ENCODE results near the gene GMEB1.
"Not testable (repeated sequence)": the region's sequence is repeated elsewhere in the genome, so short reads cannot be mapped to it uniquely, and the experiment has no call there.

DNA sequence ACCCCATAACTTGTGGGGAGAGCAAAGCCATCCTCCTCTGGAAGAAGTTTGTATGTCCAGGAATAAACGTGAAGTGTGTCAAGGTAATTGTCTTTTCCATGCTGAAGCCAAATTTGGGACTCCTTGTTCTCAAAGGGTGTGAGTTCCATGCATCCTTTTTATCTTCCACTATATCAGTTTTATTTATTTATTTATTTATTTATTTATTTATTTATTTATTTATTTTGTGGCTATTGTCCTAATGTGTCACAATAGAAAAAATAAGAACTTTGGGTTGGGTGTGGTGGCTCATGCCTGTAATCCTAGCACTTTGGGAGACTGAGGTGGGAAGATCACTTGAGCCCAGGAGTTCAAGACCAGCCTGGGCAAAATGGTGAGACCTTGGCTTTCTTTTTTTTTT lies 23.0 kb downstream of the GMEB1 start:
- TF ChIP-seq, protein P1, sequence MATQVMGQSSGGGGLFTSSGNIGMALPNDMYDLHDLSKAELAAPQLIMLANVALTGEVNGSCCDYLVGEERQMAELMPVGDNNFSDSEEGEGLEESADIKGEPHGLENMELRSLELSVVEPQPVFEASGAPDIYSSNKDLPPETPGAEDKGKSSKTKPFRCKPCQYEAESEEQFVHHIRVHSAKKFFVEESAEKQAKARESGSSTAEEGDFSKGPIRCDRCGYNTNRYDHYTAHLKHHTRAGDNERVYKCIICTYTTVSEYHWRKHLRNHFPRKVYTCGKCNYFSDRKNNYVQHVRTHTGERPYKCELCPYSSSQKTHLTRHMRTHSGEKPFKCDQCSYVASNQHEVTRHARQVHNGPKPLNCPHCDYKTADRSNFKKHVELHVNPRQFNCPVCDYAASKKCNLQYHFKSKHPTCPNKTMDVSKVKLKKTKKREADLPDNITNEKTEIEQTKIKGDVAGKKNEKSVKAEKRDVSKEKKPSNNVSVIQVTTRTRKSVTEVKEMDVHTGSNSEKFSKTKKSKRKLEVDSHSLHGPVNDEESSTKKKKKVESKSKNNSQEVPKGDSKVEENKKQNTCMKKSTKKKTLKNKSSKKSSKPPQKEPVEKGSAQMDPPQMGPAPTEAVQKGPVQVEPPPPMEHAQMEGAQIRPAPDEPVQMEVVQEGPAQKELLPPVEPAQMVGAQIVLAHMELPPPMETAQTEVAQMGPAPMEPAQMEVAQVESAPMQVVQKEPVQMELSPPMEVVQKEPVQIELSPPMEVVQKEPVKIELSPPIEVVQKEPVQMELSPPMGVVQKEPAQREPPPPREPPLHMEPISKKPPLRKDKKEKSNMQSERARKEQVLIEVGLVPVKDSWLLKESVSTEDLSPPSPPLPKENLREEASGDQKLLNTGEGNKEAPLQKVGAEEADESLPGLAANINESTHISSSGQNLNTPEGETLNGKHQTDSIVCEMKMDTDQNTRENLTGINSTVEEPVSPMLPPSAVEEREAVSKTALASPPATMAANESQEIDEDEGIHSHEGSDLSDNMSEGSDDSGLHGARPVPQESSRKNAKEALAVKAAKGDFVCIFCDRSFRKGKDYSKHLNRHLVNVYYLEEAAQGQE (IDR thresholded peaks at IDR 0.05; ENCODE audit: low read depth, low read length): not testable (repeated sequence)
- TF ChIP-seq, protein P2, sequence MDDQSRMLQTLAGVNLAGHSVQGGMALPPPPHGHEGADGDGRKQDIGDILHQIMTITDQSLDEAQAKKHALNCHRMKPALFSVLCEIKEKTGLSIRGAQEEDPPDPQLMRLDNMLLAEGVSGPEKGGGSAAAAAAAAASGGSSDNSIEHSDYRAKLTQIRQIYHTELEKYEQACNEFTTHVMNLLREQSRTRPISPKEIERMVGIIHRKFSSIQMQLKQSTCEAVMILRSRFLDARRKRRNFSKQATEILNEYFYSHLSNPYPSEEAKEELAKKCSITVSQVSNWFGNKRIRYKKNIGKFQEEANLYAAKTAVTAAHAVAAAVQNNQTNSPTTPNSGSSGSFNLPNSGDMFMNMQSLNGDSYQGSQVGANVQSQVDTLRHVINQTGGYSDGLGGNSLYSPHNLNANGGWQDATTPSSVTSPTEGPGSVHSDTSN (IDR thresholded peaks at IDR 0.05; ENCODE audit: insufficient replicate concordance, low read depth, low read length): not testable (repeated sequence)
- TF ChIP-seq, protein P3, sequence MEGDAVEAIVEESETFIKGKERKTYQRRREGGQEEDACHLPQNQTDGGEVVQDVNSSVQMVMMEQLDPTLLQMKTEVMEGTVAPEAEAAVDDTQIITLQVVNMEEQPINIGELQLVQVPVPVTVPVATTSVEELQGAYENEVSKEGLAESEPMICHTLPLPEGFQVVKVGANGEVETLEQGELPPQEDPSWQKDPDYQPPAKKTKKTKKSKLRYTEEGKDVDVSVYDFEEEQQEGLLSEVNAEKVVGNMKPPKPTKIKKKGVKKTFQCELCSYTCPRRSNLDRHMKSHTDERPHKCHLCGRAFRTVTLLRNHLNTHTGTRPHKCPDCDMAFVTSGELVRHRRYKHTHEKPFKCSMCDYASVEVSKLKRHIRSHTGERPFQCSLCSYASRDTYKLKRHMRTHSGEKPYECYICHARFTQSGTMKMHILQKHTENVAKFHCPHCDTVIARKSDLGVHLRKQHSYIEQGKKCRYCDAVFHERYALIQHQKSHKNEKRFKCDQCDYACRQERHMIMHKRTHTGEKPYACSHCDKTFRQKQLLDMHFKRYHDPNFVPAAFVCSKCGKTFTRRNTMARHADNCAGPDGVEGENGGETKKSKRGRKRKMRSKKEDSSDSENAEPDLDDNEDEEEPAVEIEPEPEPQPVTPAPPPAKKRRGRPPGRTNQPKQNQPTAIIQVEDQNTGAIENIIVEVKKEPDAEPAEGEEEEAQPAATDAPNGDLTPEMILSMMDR (IDR thresholded peaks at IDR 0.05 in 2 of 3, conservative IDR thresholded peaks at IDR 0.05 in 1 of 3; ENCODE audit: control insufficient read depth in 2 of 3, extremely low read depth in 1 of 3, insufficient read depth in 1 of 3, low read depth in 3 of 3, low read length in 3 of 3): not testable (repeated sequence)
- not testable (repeated sequence) for TF ChIP-seq POLR2A (IDR thresholded peaks at IDR 0.05; ENCODE audit: low read depth, low read length); SUPT20H (IDR thresholded peaks at IDR 0.05; ENCODE audit: borderline replicate concordance, control insufficient read depth, low read depth, low read length); NBN (IDR thresholded peaks at IDR 0.05); POLR2AphosphoS5 (IDR thresholded peaks at IDR 0.05; ENCODE audit: low read length); TCF3 (IDR thresholded peaks at IDR 0.05; ENCODE audit: borderline replicate concordance, insufficient read depth, low read depth, low read length); FOXK2 (IDR thresholded peaks at IDR 0.05)

All from GM12878 (cell line).